Caco-2 (cell line): ENCODE results near the gene FAM216A. TPM values are rescaled to one million over a fixed set of nuclear protein-coding genes. Genes with fewer than 3 reads are reported as not detected.

Experiments
- BruUV-seq: library from RNA; stranded (reverse); fragments of 400-500 nt; replicated peaks from 2 replicates; lab custom pipeline; 2021; lab: Mats Ljungman, UMichigan
- CTCF ChIA-PET: fragments of 300-600 bp; sonication (Branson Sonifier 250); formaldehyde crosslinking; loops from one replicate; lab custom pipeline; 2022; ENCODE audit warnings: antibody characterized with exemption; lab: Charles Lee
- POLR2A ChIA-PET: fragments of 300-600 bp; sonication (Branson Sonifier 250); formaldehyde crosslinking; loops from one replicate; lab custom pipeline; 2022; ENCODE audit warnings: antibody characterized with exemption; lab: Charles Lee
- DNase-seq, 2 experiments: peaks; one replicate each; pipeline versions ENCODE4 v3.0.0 to v3.0.0-alpha.2; 2020 to 2022
- H3K27me3 ChIP-seq: replicated peaks from 2 replicates; pipeline ENCODE4 v1.6.0; 2011; ENCODE audit warnings: low read length; ENCODE audit not compliant: control insufficient read depth, insufficient read depth
- H3K36me3 ChIP-seq: 2 replicates; pipeline ENCODE4 v1.5.1; 2011; ENCODE audit warnings: low read length; ENCODE audit not compliant: control insufficient read depth, insufficient read depth
- H3K4me1 ChIP-seq: fragments of 250-450 bp; sonication (Bioruptor Pico); 2 replicates; pipeline ENCODE4 v1.5.1; 2020; ENCODE audit warnings: mild to moderate bottlenecking
- H3K4me3 ChIP-seq: 2 replicates; pipeline ENCODE4 v1.5.1; 2011; ENCODE audit warnings: low read depth, mild to moderate bottlenecking, control low read depth, low read length
- H3K9me3 ChIP-seq: fragments of 250-450 bp; sonication (Bioruptor Pico); 2 replicates; pipeline ENCODE4 v1.5.1; 2020; ENCODE audit warnings: mild to moderate bottlenecking, moderate library complexity
- H3K27ac Mint-ChIP-seq: one replicate; pipeline ENCODE4 v1.8.0; 2022; ENCODE audit warnings: mixed read lengths; ENCODE audit not compliant: unreplicated experiment
- H3K27me3 Mint-ChIP-seq: one replicate; pipeline ENCODE4 v1.8.0; 2022; ENCODE audit warnings: mixed read lengths; ENCODE audit not compliant: insufficient read depth, unreplicated experiment
- H3K36me3 Mint-ChIP-seq: one replicate; pipeline ENCODE4 v1.8.0; 2022; ENCODE audit warnings: mild to moderate bottlenecking, mixed read lengths; ENCODE audit not compliant: insufficient read depth, unreplicated experiment
- H3K4me1 Mint-ChIP-seq: one replicate; pipeline ENCODE4 v1.8.0; 2022; ENCODE audit warnings: low read depth, mixed read lengths; ENCODE audit not compliant: unreplicated experiment
- H3K4me3 Mint-ChIP-seq: one replicate; pipeline ENCODE4 v1.8.0; 2022; ENCODE audit warnings: mild to moderate bottlenecking, moderate library complexity, mixed read lengths; ENCODE audit not compliant: unreplicated experiment
- H3K9me3 Mint-ChIP-seq: one replicate; pipeline ENCODE4 v1.8.0; 2022; ENCODE audit warnings: mixed read lengths; ENCODE audit not compliant: unreplicated experiment
- intact Hi-C: fragments of 100-400 bp; cut with micrococcal nuclease; formaldehyde crosslinking; loops from one replicate; pipeline ENCODE4 v1.10.0; 2022; ENCODE audit not compliant: unreplicated experiment
- total RNA-seq: library from RNA; stranded (reverse); gene quantifications from 2 replicates; pipeline ENCODE4 v1.2.3, GENCODE V29; 2022
- TF ChIP-seq, protein P1 (sequence below), 2 experiments: fragments of 200-600 bp in 1 of 2; IDR thresholded peaks; 1 replicate in 1 of 2; 2 replicates in 1 of 2; pipeline versions ENCODE4 v1.5.1 to v1.8.0; 2011 to 2022; ENCODE audit warnings: antibody characterized with exemption in 1 of 2, control low read depth in 1 of 2, inconsistent platforms in 1 of 2, low read depth in 1 of 2, low read length in 1 of 2, mild to moderate bottlenecking in 1 of 2, moderate library complexity in 1 of 2; ENCODE audit not compliant: insufficient read depth in 1 of 2, severe bottlenecking in 1 of 2, unreplicated experiment in 1 of 2

Gene FAM216A
- total RNA-seq, 1 experiment from 2014 or later: 13.1 TPM

DNA sequence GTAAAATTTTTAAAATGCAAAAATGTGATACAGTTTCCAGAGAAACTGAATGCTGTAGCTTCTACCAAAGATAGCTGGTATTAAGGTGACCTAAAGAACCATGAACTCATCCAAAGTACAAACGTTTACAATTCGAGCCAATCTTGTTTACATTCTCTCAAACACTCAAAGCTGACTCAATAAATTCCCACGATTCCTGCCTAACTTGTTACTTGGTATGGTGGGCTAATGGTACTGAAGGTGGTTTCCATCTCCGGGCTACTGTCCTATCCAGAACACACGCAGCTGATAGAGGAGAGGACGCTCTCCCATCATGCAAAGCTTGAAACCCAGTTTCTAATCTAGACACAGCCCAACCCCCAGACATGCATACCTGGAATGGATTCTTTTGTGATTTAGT, 65.0 kb downstream of the FAM216A start:
- H3K9me3 Mint-ChIP-seq: no peaks in the 10 kb centered on the region
- BruUV-seq: no TSS peak
- no peaks in the 10 kb centered on the region for H3K27me3 Mint-ChIP-seq
- H3K4me3 Mint-ChIP-seq: peak overlapping the region; percentile 46
- ChIA-PET CTCF (interaction anchor here (0.7 to 1.9 kb wide), 2 partner anchors 68 to 83 kb away, joined by 4 to 7 read pairs; partner anchors contain the start of gene ARPC3), POLR2A (interaction anchor here (1.0 kb wide), 1 partner anchor 31 kb away, joined by 3 read pairs; the partner anchor contains the start of gene RAD9B)
- TF ChIP-seq, protein P1, sequence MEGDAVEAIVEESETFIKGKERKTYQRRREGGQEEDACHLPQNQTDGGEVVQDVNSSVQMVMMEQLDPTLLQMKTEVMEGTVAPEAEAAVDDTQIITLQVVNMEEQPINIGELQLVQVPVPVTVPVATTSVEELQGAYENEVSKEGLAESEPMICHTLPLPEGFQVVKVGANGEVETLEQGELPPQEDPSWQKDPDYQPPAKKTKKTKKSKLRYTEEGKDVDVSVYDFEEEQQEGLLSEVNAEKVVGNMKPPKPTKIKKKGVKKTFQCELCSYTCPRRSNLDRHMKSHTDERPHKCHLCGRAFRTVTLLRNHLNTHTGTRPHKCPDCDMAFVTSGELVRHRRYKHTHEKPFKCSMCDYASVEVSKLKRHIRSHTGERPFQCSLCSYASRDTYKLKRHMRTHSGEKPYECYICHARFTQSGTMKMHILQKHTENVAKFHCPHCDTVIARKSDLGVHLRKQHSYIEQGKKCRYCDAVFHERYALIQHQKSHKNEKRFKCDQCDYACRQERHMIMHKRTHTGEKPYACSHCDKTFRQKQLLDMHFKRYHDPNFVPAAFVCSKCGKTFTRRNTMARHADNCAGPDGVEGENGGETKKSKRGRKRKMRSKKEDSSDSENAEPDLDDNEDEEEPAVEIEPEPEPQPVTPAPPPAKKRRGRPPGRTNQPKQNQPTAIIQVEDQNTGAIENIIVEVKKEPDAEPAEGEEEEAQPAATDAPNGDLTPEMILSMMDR (IDR thresholded peaks at IDR 0.05; ENCODE audit: insufficient read depth in 1 of 2, low read depth in 1 of 2, low read length in 1 of 2, severe bottlenecking in 1 of 2, unreplicated experiment in 1 of 2): no peak
- H3K4me1 ChIP-seq: peaks cover 11% of the 10 kb centered on the region
- no peaks in the 10 kb centered on the region for H3K36me3 ChIP-seq
- H3K27ac Mint-ChIP-seq: peak overlapping the region; percentile 20
- no peak overlapping the region for H3K4me3 ChIP-seq
- H3K4me1 Mint-ChIP-seq: no peaks in the 10 kb centered on the region
- H3K27me3 ChIP-seq: no peaks in the 10 kb centered on the region
- peaks cover 38% of the 10 kb centered on the region for H3K36me3 Mint-ChIP-seq
- peak in 1 of 2 experiments; percentile 47 for DNase-seq
- intact Hi-C loops: no loop called here
- no peaks in the 10 kb centered on the region for H3K9me3 ChIP-seq

DNA sequence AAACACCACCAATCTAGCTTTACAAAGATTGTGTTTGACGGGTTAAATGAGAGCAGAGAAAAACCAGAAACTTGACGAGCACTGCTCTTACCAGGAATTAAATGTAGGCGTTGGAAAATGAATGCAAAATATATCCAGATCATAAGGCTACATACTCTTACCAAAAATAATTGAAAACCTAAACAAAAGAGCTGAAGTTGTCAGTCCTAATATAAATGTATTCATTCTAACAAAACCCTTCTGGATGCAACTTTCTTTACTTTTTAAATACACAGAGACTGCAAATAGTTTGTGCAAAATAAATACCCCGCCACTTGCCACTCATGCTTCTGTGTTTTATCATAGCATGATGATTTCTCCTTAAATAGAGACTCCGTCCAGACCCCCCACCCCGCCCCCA, 66.2 kb downstream of the FAM216A start:
- BruUV-seq: no TSS peak
- no peaks in the 10 kb centered on the region for H3K27me3 ChIP-seq
- no peaks in the 10 kb centered on the region for H3K9me3 ChIP-seq
- DNase-seq: no peak
- Mint-ChIP-seq H3K27me3 (no peaks in the 10 kb centered on the region), H3K9me3 (no peaks in the 10 kb centered on the region), H3K27ac (no peak overlapping the region), H3K36me3 (peaks cover 41% of the 10 kb centered on the region), H3K4me1 (no peaks in the 10 kb centered on the region), H3K4me3 (no peak overlapping the region)
- CTCF ChIA-PET: interaction anchor here (1.9 kb wide), 1 partner anchor 84 kb away, joined by 7 read pairs; the partner anchor contains the start of gene ARPC3
- POLR2A ChIA-PET: no interaction called here
- no peak overlapping the region for H3K4me3 ChIP-seq
- intact Hi-C loops: no loop called here
- TF ChIP-seq, protein P1 (IDR thresholded peaks at IDR 0.05; ENCODE audit: insufficient read depth in 1 of 2, low read depth in 1 of 2, low read length in 1 of 2, severe bottlenecking in 1 of 2, unreplicated experiment in 1 of 2): no peak
- no peaks in the 10 kb centered on the region for H3K36me3 ChIP-seq
- H3K4me1 ChIP-seq: peaks cover 11% of the 10 kb centered on the region

DNA sequence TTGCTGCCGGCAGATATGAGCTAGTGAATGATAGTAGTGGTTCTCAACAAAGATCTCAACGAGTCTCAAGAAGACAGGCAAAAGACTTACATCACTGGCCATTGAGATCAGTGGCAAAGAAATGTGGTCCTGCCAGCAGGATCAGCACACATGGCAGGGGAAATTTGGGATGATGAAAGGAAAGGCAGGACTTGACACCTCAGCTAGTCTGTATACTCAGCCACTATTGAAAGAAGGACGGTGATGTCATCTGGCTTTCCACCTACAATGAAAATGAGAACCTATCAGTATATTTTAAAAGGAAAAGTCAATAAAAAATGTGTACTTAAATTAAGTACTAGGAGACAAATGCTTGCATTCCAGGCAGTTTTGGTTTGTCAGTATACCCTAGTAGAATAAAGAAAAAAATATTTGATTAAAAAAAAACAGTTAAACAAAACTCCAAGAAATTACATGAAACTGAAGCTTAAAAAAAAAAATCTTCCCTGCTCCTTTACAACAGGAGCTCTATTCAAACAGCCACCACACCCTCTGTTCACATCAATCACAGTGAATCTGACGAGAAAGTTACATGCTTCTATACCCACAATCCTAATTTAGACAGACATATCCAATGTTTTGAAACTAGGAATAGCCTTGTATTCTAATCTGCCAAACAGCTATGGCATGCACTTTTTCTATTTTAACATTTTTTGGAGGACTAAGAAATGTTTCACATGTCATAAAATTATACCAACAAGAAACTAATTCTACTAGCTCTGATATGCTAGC, 68.4 kb downstream of the FAM216A start:
- H3K27ac Mint-ChIP-seq: no peak overlapping the region
- intact Hi-C loops: no loop called here
- POLR2A ChIA-PET: no interaction called here
- H3K9me3 ChIP-seq: no peaks in the 10 kb centered on the region
- H3K4me3 ChIP-seq: no peak overlapping the region
- H3K27me3 Mint-ChIP-seq: no peaks in the 10 kb centered on the region
- H3K36me3 ChIP-seq: no peaks in the 10 kb centered on the region
- no peak for DNase-seq
- no TSS peak for BruUV-seq
- CTCF ChIA-PET: no interaction called here
- no peaks in the 10 kb centered on the region for H3K9me3 Mint-ChIP-seq
- peaks cover 34% of the 10 kb centered on the region for H3K36me3 Mint-ChIP-seq
- H3K4me1 ChIP-seq: peaks cover 11% of the 10 kb centered on the region
- no peaks in the 10 kb centered on the region for H3K4me1 Mint-ChIP-seq
- TF ChIP-seq, protein P1 (IDR thresholded peaks at IDR 0.05; ENCODE audit: insufficient read depth in 1 of 2, low read depth in 1 of 2, low read length in 1 of 2, severe bottlenecking in 1 of 2, unreplicated experiment in 1 of 2): no peak
- H3K4me3 Mint-ChIP-seq: no peak overlapping the region
- no peaks in the 10 kb centered on the region for H3K27me3 ChIP-seq
